ENCODE measurements around the gene LHFPL3. TPM values are rescaled to one million over a fixed set of nuclear protein-coding genes. Genes with fewer than 3 reads are reported as not detected.

The LHFPL3 gene
- total and polyA plus RNA-seq, 2 of the 13 experiments (the other 11 are each of a cell fraction or from before 2014, with no cell fraction given): not detected

DNA sequence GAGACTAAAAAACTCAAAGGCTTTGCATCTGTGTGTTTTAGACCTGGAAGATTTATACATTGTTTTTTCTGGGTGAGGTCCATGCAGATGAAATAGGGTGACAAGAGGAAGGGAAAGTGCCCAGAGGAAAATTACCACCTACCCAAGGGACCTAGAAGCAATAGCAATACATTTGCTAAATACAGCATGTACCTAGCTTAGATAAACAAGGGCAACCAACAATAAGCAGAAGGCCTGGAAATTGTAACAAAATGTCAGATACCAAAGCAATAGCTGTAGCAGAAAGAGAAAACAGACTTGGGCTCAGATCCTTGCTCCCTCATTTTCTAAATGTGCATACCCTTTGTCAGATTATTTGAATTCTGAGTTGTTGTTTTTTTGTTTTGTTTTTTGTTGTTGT, 367.2 kb downstream of the LHFPL3 start:
- no peak for ATAC-seq
- POLR2A ChIA-PET: no interaction called here
- Histone ChIP-seq H2AFZ (ENCODE audit: low read length) (no peak overlapping the region), H3K27ac (ENCODE audit: extremely low read length, insufficient read depth, low read length) (no peak overlapping the region), H3K4me1 (ENCODE audit: insufficient read depth, low read length) (no peaks in the 10 kb centered on the region), H3K4me3 (replicated peaks in 1 of 3; ENCODE audit: insufficient read depth in 1 of 3, low read depth in 2 of 3, low read length in 3 of 3) (no peak overlapping the region), H3K4me2 (ENCODE audit: low read depth, low read length) (no peak overlapping the region), H3K36me3 (replicated peaks in 1 of 2; ENCODE audit: control insufficient read depth in 1 of 2, insufficient read depth in 2 of 2, low read length in 2 of 2) (no peaks in the 10 kb centered on the region), H3K27me3 (ENCODE audit: control insufficient read depth in 1 of 2, insufficient read depth in 2 of 2, low read length in 2 of 2) (no peaks in the 10 kb centered on the region), H3K79me2 (ENCODE audit: insufficient read depth, low read length) (no peaks in the 10 kb centered on the region), H3K9me3 (ENCODE audit: low read length) (peaks cover 6% of the 10 kb centered on the region), H3K9ac (ENCODE audit: insufficient read depth, low read depth, low read length) (no peak overlapping the region), H4K20me1 (ENCODE audit: insufficient read depth, low read length) (no peaks in the 10 kb centered on the region)
- no peak for DNase-seq (ENCODE audit: low spot score)
- CTCF ChIA-PET (ENCODE audit: low intra/inter-chr PET ratio, low total read pairs): no interaction called here
- intact Hi-C loops (cut with micrococcal nuclease; ENCODE audit: unreplicated experiment) (no loop called here), in situ Hi-C loops (cut with HindIII; ENCODE audit: extremely low pct_ligation_motif_present, low pct_unique_long_range_greater_than_20kb) (no loop called here)
- no TSS peak for BruUV-seq (replicated peaks)
- no peak for FAIRE-seq
- TF ChIP-seq, protein P1, sequence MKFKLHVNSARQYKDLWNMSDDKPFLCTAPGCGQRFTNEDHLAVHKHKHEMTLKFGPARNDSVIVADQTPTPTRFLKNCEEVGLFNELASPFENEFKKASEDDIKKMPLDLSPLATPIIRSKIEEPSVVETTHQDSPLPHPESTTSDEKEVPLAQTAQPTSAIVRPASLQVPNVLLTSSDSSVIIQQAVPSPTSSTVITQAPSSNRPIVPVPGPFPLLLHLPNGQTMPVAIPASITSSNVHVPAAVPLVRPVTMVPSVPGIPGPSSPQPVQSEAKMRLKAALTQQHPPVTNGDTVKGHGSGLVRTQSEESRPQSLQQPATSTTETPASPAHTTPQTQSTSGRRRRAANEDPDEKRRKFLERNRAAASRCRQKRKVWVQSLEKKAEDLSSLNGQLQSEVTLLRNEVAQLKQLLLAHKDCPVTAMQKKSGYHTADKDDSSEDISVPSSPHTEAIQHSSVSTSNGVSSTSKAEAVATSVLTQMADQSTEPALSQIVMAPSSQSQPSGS (CRISPR knock-in tag; IDR thresholded peaks at IDR 0.05): no peak
- TF ChIP-seq, protein P2, sequence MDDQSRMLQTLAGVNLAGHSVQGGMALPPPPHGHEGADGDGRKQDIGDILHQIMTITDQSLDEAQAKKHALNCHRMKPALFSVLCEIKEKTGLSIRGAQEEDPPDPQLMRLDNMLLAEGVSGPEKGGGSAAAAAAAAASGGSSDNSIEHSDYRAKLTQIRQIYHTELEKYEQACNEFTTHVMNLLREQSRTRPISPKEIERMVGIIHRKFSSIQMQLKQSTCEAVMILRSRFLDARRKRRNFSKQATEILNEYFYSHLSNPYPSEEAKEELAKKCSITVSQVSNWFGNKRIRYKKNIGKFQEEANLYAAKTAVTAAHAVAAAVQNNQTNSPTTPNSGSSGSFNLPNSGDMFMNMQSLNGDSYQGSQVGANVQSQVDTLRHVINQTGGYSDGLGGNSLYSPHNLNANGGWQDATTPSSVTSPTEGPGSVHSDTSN (CRISPR knock-in tag; IDR thresholded peaks at IDR 0.05; ENCODE audit: borderline replicate concordance): no peak
- no peak for TF ChIP-seq TBX2 (CRISPR knock-in tag; IDR thresholded peaks at IDR 0.05; ENCODE audit: borderline replicate concordance)
- no peak for TF ChIP-seq ATF1 (CRISPR knock-in tag; IDR thresholded peaks at IDR 0.05)
- no peak for TF ChIP-seq KLF16 (CRISPR knock-in tag; IDR thresholded peaks at IDR 0.05)
- TF ChIP-seq, protein P3, sequence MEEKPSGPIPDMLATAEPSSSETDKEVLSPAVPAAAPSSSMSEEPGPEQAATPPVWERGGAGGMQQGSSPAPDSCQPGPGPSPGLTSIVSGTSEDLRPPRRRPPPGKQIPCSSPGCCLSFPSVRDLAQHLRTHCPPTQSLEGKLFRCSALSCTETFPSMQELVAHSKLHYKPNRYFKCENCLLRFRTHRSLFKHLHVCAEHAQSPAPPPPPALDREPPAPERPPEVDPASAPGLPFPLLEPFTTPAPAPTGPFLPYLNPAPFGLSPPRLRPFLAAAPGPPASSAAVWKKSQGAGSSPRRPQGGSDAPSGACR (CRISPR knock-in tag; IDR thresholded peaks at IDR 0.05): no peak
- TF ChIP-seq, protein P4, sequence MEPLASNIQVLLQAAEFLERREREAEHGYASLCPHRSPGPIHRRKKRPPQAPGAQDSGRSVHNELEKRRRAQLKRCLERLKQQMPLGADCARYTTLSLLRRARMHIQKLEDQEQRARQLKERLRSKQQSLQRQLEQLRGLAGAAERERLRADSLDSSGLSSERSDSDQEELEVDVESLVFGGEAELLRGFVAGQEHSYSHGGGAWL (CRISPR knock-in tag; IDR thresholded peaks at IDR 0.05): no peak
- TF ChIP-seq, protein P5, sequence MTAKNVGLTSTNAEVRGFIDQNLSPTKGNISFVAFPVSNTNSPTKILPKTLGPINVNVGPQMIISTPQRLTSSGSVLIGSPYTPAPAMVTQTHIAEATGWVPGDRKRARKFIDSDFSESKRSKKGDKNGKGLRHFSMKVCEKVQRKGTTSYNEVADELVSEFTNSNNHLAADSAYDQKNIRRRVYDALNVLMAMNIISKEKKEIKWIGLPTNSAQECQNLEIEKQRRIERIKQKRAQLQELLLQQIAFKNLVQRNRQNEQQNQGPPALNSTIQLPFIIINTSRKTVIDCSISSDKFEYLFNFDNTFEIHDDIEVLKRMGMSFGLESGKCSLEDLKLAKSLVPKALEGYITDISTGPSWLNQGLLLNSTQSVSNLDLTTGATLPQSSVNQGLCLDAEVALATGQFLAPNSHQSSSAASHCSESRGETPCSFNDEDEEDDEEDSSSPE (CRISPR knock-in tag; IDR thresholded peaks at IDR 0.05): no peak
- TF ChIP-seq ISX (CRISPR knock-in tag; conservative IDR thresholded peaks at IDR 0.05): no peak
- TF ChIP-seq, protein P6, sequence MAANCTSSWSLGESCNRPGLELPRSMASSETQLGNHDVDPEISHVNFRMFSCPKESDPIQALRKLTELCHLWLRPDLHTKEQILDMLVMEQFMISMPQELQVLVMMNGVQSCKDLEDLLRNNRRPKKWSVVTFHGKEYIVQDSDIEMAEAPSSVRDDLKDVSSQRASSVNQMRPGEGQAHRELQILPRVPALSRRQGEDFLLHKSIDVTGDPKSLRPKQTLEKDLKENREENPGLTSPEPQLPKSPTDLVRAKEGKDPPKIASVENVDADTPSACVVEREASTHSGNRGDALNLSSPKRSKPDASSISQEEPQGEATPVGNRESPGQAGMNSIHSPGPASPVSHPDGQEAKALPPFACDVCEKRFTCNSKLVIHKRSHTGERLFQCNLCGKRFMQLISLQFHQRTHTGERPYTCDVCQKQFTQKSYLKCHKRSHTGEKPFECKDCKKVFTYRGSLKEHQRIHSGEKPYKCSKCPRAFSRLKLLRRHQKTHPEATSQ (CRISPR knock-in tag; IDR thresholded peaks at IDR 0.05; ENCODE audit: borderline replicate concordance): no peak
- no peak for TF ChIP-seq HOXA3 (CRISPR knock-in tag; IDR thresholded peaks at IDR 0.05)
- TF ChIP-seq MAF1 (CRISPR knock-in tag; IDR thresholded peaks at IDR 0.05; ENCODE audit: borderline replicate concordance): no peak
- TF ChIP-seq BCL6 (CRISPR knock-in tag; IDR thresholded peaks at IDR 0.05): no peak
- TF ChIP-seq ZNF10 (CRISPR knock-in tag; IDR thresholded peaks at IDR 0.05; ENCODE audit: borderline replicate concordance, low read depth): no peak
- no peak for TF ChIP-seq NONO (IDR thresholded peaks at IDR 0.05)
- TF ChIP-seq NONO (CRISPR knock-in tag; conservative IDR thresholded peaks at IDR 0.05): no peak
- TF ChIP-seq TCF12 (IDR thresholded peaks at IDR 0.05): no peak
- TF ChIP-seq TCF12 (CRISPR knock-in tag; IDR thresholded peaks at IDR 0.05): no peak
- no peak for TF ChIP-seq KDM5B (CRISPR knock-in tag; IDR thresholded peaks at IDR 0.05; ENCODE audit: borderline replicate concordance)
